A204.1 (cell line): ENCODE results near the gene NLRC5.
"Not testable (repeated sequence)": the region's sequence is repeated elsewhere in the genome, so short reads cannot be mapped to it uniquely, and the experiment has no call there.

ENCODE experiments used
- FAIRE-seq: peaks from 2 replicates; lab custom pipeline; 2012; peaks lifted over from hg19 to GRCh38; lab: Jason Lieb, UNC

Gene NLRC5

DNA sequence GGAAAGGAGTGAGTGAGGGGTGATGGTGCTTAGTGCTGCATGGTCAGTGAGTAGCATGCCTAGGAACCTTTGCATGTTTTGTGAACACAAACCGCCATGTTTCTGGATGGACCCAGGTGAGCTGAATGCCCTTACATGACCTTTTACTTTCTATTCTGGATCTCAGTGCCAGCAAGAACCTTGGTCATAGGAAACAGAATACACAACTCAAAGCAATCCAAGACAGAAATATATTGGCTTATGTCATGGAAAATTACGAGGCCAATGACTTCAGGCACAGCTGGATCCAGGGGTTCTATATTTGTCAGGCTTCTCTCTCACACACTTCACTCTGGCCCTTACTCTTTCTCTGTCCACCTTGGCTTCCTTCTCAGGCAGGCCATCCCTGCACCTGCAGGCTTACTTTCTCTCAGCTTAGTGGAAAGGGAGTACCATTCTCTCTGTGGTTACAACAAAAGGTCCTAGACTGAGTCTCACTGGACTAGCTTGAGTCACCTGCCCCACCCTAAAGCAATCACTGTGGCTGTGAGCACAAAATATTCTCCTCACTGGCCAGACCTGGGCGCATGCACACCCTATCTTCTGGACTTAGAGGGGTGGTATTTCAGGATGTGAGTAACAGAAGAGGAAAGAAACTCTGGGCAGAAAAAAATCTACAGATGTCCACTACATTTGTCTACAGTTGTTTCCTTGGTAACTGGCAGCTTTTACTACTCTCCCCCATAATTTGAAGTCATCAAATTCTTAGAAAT lies 82.7 kb downstream of the NLRC5 start:
- FAIRE-seq: no peak

- no peak for FAIRE-seq
Observed at GRCh38 chr16:57072616-57073275, 83.4 kb downstream of the NLRC5 start.

DNA sequence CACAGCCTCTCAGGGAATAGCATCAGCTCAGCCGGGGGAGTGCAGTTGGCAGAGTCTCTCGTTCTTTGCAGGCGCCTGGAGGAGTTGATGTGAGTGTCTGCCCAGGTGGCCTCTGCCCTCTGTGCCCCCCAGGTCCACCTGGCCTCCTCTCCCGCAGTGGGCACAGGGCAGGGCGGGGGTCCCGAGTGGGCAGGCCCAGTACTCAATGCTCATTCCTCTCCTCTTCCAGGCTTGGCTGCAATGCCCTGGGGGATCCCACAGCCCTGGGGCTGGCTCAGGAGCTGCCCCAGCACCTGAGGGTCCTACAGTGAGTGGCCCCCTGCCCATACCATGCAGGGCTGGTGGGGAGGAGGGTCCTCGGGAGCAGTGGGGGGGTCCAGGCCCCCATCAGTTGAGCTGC lies 88.4 kb downstream of the NLRC5 start:
- FAIRE-seq: no peak

DNA sequence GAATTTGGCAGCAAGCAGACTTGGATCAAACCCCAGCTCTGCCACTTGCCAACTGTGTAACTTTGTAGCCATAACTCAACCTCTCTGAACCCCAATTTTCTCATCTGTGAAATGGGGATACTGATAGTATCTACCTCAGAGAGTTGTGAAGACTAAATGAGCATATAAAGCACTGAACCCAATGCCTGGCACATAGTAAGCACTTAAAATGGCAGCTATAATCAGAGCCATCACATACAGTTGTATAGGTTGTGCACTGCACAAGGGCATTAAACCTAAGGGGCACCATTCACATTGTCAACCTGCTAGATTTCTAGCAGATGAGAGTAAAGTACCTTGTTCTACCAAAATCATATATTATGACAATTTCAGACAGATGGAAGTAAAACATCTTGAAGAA lies 92.4 kb downstream of the NLRC5 start:
- FAIRE-seq: no peak

DNA sequence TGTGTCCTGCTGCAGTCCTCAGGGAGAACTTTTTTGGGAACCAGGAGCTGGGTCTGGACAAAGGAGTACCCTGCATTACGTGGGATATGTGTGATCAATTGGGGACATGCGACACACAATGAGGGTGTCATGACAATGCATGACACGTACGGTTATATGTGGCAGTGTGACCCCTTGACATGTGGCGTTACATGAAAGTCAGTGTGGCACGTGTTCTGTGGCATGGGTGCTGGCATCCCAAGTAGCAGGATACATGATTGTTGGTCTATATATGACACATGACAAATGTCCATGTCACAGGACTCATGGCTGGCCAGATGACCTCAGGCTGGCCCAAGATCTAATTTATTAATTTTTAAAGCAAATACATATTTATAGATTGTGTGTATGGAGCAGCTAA lies 93.3 kb downstream of the NLRC5 start:
- no peak for FAIRE-seq

GRCh38 chr16:57083485-57084126 lies 94.2 kb downstream of the NLRC5 start:
- FAIRE-seq: no peak

- peak; percentile 60 for FAIRE-seq
Observed at GRCh38 chr16:57084257-57084770, 95.0 kb downstream of the NLRC5 start.

DNA sequence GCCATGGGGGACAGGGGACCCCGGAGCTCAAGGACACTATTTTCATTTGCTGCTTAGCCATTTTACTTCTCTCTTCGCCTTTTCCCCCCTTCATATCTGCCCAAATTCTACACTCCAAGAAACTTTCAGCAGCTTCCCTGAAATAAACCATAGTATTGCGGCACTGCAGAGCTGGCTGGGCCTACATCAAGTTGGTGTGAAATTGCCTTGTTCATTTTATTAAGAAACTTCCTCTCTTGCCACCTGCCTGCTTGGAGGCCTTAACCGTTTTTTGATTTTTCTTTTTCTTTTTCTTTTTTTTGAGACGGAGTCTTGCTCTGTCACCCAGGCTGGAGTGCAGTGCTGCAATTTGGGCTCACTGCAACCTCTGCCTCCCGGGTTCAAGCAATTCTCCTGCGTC lies 95.6 kb downstream of the NLRC5 start:
- FAIRE-seq: no peak

DNA sequence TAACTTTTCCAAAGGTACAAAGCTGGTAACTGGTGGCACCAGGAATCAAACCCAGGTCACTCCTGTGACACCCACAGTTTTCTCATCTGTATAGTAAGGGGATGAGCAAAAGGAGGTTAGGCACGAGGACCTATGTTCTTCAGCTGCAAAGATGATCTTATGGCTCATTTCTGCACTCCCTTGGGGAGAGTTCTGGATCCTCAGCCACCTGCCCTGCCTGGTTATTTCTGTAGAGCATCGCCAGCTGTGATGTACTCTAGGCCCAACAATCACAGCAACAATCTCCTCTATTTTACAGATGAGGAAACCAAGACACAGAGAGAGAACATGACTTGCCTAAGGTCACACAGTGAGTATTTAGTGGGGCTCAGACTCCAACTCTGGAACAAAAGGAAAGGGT lies 97.6 kb downstream of the NLRC5 start:
- FAIRE-seq: no peak

GRCh38 chr16:57089406-57089805 lies 100.0 kb downstream of the NLRC5 start:
- no peak for FAIRE-seq

DNA sequence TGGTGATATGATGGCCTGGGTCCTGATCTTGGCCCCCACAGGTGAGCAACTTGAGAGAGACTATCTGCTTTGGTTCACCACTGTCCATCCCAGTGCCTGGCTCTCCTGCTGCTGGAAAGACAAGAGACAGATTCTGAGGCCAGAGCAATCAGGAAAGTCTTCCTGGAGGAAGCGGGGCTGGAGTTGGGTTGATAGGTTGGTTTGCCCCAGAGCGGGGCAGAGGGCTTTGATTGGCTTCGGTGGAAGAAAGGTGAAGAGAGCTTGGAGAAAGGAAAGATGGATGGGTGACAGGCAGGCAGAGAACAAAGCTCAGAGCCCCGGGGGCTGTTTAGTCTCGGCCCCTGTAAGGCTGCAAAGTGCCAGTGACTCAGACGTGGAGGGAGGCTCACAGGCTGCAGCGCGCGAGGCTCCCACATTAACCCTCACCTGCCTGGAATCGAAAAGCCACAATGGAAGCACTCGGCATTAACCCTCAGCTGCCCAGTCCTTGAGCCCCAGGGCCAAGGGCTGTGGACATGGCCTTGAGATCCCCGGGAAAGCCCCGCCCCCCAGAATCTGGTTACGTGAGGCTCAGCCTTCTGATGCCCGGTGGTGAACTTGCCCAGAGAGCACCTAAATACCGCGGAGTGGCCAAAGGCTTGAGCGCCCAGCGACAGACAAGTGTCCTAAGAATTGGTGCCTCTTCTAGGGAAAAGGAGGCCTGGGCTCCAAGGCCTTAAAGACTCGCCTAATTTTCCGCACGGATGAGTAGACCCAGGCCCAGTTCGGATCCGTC lies 102.0 kb downstream of the NLRC5 start:
- no peak for FAIRE-seq

GRCh38 chr16:57091975-57092785 lies 102.8 kb downstream of the NLRC5 start, which contains the start of gene CPNE2:
Gene CPNE2 (plus strand): TSS chr16:57092583. CDS start chr16:57110743, 18,160 bp downstream.
- FAIRE-seq: no peak

GRCh38 chr16:57092786-57093411 lies 103.5 kb downstream of the NLRC5 start:
- FAIRE-seq: no peak

DNA sequence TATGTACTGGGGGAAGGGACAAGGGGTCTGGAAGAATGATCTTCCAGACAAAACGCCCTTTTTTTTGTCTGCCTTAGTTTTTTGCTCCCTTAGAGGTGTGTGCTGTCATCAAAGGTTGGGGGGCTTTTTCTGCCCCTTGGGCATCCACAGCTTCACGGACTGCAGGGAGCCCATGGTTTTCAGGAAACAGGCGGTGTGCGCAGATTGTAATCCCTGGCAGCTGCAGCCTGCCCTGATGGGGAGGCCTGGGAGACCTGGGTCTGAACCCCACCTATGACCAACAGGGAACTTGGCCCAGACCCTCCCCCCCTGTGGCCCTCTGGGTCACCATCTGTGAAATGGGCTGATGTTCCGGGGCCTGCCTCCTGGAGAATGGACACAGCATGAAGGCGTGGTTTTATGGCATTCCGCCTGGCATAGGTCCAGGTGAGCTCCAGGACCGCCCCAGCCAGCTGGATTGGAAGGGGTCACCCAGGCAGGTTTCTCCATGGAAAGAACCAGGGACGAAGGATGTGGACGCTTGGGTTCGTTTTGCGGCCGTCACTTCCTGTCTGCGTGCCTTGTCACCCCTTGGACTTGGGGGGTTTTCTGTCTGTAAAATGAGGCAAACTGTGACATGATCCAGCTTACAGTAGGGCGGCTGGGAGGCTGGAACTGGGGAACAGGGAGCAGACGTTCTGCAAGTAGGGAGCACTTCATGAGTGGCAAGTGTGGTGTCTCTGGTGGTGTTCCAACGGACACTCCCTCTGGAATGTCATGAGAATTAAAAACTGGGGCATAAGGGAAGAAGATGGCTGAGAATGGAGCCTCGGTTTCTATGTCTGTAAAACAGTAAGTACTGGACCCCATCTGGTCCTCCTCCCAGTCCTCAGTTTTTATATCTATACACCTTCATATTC lies 104.6 kb downstream of the NLRC5 start:
- FAIRE-seq: no peak

GRCh38 chr16:57094911-57095310 lies 105.6 kb downstream of the NLRC5 start:
- FAIRE-seq: no peak

DNA sequence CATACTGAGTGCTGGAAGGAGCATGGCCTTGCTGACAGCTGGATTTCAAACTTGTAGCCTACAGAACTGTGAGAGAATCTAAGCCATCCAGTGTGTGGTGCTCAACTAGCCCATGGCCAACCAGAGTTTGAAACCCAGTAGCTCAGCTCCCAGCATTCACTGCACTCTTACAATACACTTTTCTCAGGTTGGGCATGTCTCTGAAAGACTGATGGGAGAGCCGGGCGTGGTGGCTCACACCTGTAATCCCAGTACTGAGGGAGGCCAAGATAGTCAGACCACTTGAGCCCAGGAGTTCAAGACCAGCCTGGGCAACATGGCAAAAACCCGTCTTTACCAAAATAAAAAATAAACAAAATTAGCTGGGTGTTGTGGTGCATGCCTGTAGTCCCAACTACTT lies 106.8 kb downstream of the NLRC5 start:
- FAIRE-seq: no peak

- no peak for FAIRE-seq
Observed at GRCh38 chr16:57096793-57097192, 107.4 kb downstream of the NLRC5 start.

GRCh38 chr16:57098188-57098841 lies 109.0 kb downstream of the NLRC5 start:
- no peak for FAIRE-seq

- not testable (repeated sequence) for FAIRE-seq
Observed at GRCh38 chr16:57099965-57100364, 110.6 kb downstream of the NLRC5 start.
